Measurements from ENCODE around the gene PLA2G2C.

The PLA2G2C gene

GRCh38 chr1:20160034-20160433, 26.3 kb downstream of the PLA2G2C start:
- no peaks in the 10 kb centered on the region for H3K27me3 ChIP-seq (ENCODE audit: insufficient read depth, poor library complexity, severe bottlenecking)
- DNase-seq (ENCODE audit: low read depth in 1 of 2, low spot score in 1 of 2) = no peak
- no peak overlapping the region for H3K27ac ChIP-seq (replicated peaks)
- no peak for TF ChIP-seq POLR2AphosphoS5 (IDR thresholded peaks at IDR 0.05; ENCODE audit: low read depth)
- no peak overlapping the region for H3K4me3 ChIP-seq (replicated peaks; ENCODE audit: insufficient read depth, low read length)

GRCh38 chr1:20158358-20159070, 27.8 kb downstream of the PLA2G2C start:
- H3K27me3 ChIP-seq (ENCODE audit: insufficient read depth, poor library complexity, severe bottlenecking) = no peaks in the 10 kb centered on the region
- DNase-seq (ENCODE audit: low read depth in 1 of 2, low spot score in 1 of 2) = no peak
- H3K27ac ChIP-seq (replicated peaks) = no peak overlapping the region
- TF ChIP-seq REST (IDR thresholded peaks at IDR 0.05; ENCODE audit: insufficient replicate concordance, low read depth) (no peak), GABPA (IDR thresholded peaks at IDR 0.05; ENCODE audit: low read depth) (no peak), SPI1 (IDR thresholded peaks at IDR 0.05; ENCODE audit: borderline replicate concordance, low read depth) (no peak), POLR2AphosphoS5 (IDR thresholded peaks at IDR 0.05; ENCODE audit: low read depth) (no peak), CTCF (IDR thresholded peaks at IDR 0.05; ENCODE audit: insufficient read depth, low read length) (no peak)
- H3K4me3 ChIP-seq (replicated peaks; ENCODE audit: insufficient read depth, low read length) = no peak overlapping the region

- Histone ChIP-seq H3K27ac (replicated peaks) (peak overlapping the region; percentile 84), H3K27me3 (ENCODE audit: insufficient read depth, poor library complexity, severe bottlenecking) (no peaks in the 10 kb centered on the region), H3K4me3 (replicated peaks; ENCODE audit: insufficient read depth, low read length) (no peak overlapping the region)
- no peak for DNase-seq (ENCODE audit: low read depth in 1 of 2, low spot score in 1 of 2)
- no peak for TF ChIP-seq REST (IDR thresholded peaks at IDR 0.05; ENCODE audit: insufficient replicate concordance, low read depth)
- TF ChIP-seq CTCF (IDR thresholded peaks at IDR 0.05; ENCODE audit: insufficient read depth, low read length) = no peak
- no peak for TF ChIP-seq GABPA (IDR thresholded peaks at IDR 0.05; ENCODE audit: low read depth)
- TF ChIP-seq SPI1 (IDR thresholded peaks at IDR 0.05; ENCODE audit: borderline replicate concordance, low read depth) = no peak
- TF ChIP-seq POLR2AphosphoS5 (IDR thresholded peaks at IDR 0.05; ENCODE audit: low read depth) = no peak
Observed at GRCh38 chr1:20154301-20154831, 32.0 kb downstream of the PLA2G2C start.

- peak; percentile 61 to 66 for DNase-seq (ENCODE audit: low read depth in 1 of 2, low spot score in 1 of 2)
Observed at GRCh38 chr1:20153000-20153418, 33.3 kb downstream of the PLA2G2C start.

More at GRCh38 chr1:20153000-20153418, 33.3 kb downstream of the PLA2G2C start:
- Histone ChIP-seq H3K4me3 (replicated peaks; ENCODE audit: insufficient read depth, low read length) (no peak overlapping the region), H3K27me3 (ENCODE audit: insufficient read depth, poor library complexity, severe bottlenecking) (no peaks in the 10 kb centered on the region), H3K27ac (replicated peaks) (peak overlapping the region; percentile 84)
- TF ChIP-seq SPI1 (IDR thresholded peaks at IDR 0.05; ENCODE audit: borderline replicate concordance, low read depth) = no peak
- TF ChIP-seq GABPA (IDR thresholded peaks at IDR 0.05; ENCODE audit: low read depth) = no peak
- no peak; the same call in 1 of the 2 replicates for TF ChIP-seq POLR2AphosphoS5 (IDR thresholded peaks at IDR 0.05; ENCODE audit: low read depth)
- TF ChIP-seq REST (IDR thresholded peaks at IDR 0.05; ENCODE audit: insufficient replicate concordance, low read depth) = no peak
- TF ChIP-seq CTCF (IDR thresholded peaks at IDR 0.05; ENCODE audit: insufficient read depth, low read length) = no peak
